ENCODE measurements around the gene GOLGA5.

Gene GOLGA5

GRCh38 chr14:92880351-92880750, 86.2 kb downstream of the GOLGA5 start:
- no peak for DNase-seq (ENCODE audit: low spot score)

- DNase-seq (ENCODE audit: low spot score): peak; percentile 81
Measured at GRCh38 chr14:92880851-92881250, 86.7 kb downstream of the GOLGA5 start.

GRCh38 chr14:92883066-92883465, 89.0 kb downstream of the GOLGA5 start:
- DNase-seq (ENCODE audit: low spot score): no peak

GRCh38 chr14:92884410-92884809, 90.3 kb downstream of the GOLGA5 start:
- no peak for DNase-seq (ENCODE audit: low spot score)

DNA sequence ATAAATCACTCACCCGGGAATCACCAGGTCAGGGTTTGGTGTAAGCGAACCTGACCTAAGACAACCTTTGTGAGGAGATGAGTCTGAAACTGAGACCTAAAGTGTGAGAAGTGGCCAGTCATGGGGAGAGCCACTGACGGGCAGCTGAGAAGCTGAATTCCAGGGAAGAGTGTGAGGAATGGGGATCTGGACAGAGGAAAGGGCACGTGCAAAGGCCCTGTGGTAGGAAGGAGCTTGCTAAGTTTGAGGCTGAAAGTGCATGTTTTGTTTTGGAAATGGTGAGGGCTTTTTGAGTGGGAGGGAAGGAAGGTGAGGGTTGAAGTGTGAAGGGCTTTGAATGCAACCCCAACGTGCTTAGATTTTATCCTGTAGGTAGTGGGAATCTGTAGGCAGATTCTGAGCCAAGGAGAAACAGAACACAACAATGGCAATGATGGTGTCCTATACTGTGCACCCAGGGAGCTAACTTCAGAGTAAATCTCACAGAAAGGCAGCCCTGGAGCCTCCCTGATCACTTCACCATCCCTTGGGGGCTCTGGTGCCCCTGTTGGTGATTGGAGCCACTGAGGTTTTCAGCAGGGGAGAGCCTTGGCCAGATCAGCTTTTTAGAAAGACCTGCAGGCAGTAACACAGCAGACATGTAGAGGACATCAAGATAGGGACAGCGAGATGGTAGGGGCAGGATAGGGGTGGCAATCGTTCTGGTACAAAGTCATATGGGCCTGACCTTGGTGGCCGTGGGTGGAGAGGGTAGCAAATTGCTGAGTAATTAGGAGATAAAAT, 91.4 kb downstream of the GOLGA5 start:
- DNase-seq (ENCODE audit: low spot score): no peak

- DNase-seq (ENCODE audit: low spot score): no peak
Measured at GRCh38 chr14:92886337-92886736, 92.2 kb downstream of the GOLGA5 start.

DNA sequence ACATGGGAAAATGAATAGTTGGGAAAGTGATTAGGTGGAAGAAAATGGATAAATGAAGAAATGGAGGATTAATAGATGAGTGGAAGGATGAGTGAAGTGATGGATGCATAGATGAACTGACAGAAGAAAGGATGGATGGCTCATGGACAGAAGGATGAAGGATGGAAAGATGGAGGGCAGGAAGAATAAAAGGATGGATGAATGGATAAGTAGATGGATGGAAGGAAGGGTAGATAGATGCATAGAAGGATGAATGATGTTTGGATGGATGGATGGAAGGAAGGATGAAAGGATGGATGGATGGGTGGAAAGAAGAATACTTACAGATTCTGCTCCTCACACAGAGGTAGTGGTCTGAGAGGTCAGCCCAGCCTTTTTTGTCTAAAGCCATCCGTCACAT, 93.1 kb downstream of the GOLGA5 start:
- no peak for DNase-seq (ENCODE audit: low spot score)

DNA sequence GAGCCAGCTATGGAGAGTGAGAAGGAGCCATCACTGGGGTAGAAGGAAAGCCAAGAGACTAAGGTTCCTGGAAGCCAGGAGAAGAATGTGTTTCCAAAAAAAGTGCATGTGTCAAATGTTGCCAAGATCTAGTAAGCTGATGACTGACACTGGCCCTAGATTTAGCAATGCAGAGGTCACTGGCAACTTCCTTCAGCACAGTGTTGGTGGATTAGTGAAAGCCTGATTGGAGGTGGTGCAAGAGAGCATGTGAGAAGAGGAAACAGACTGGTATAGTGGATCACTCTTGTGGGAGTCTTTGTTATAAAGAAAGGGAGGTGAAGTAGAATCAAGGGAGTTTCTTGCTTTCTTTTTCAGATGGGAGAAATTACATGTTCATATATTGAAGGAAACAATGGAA, 94.8 kb downstream of the GOLGA5 start:
- DNase-seq (ENCODE audit: low spot score): no peak
